ENCODE data around the gene SLAMF1.

The SLAMF1 gene

GRCh38 chr1:160671603-160672517 is 25.0 kb upstream of the SLAMF1 start:
- DNase-seq (ENCODE audit: low read depth) = no peak
- no peak for TF ChIP-seq CTCF (conservative IDR thresholded peaks at IDR 0.05; ENCODE audit: low read depth, low read length)
- H3K4me3 ChIP-seq (ENCODE audit: low read length) = no peak overlapping the region

GRCh38 chr1:160670701-160671100 is 23.9 kb upstream of the SLAMF1 start:
- H3K4me3 ChIP-seq (ENCODE audit: low read length) = no peak overlapping the region
- no peak for TF ChIP-seq CTCF (conservative IDR thresholded peaks at IDR 0.05; ENCODE audit: low read depth, low read length)
- DNase-seq (ENCODE audit: low read depth) = no peak

GRCh38 chr1:160669802-160670201 is 23.0 kb upstream of the SLAMF1 start:
- DNase-seq (ENCODE audit: low read depth) = no peak
- no peak overlapping the region for H3K4me3 ChIP-seq (ENCODE audit: low read length)
- TF ChIP-seq CTCF (conservative IDR thresholded peaks at IDR 0.05; ENCODE audit: low read depth, low read length) = no peak

- no peak for DNase-seq (ENCODE audit: low read depth)
- TF ChIP-seq CTCF (conservative IDR thresholded peaks at IDR 0.05; ENCODE audit: low read depth, low read length) = no peak
- H3K4me3 ChIP-seq (ENCODE audit: low read length) = no peak overlapping the region
Measured at GRCh38 chr1:160669276-160669675, 22.4 kb upstream of the SLAMF1 start.

GRCh38 chr1:160667896-160668295 is 21.1 kb upstream of the SLAMF1 start:
- no peak for TF ChIP-seq CTCF (conservative IDR thresholded peaks at IDR 0.05; ENCODE audit: low read depth, low read length)
- DNase-seq (ENCODE audit: low read depth) = no peak
- H3K4me3 ChIP-seq (ENCODE audit: low read length) = no peak overlapping the region

- H3K4me3 ChIP-seq (ENCODE audit: low read length) = no peak overlapping the region
- no peak for TF ChIP-seq CTCF (conservative IDR thresholded peaks at IDR 0.05; ENCODE audit: low read depth, low read length)
- DNase-seq (ENCODE audit: low read depth) = no peak
Measured at GRCh38 chr1:160666079-160666442, 19.2 kb upstream of the SLAMF1 start.

Measured in retinal pigment epithelial cell (primary cell).